ENCODE data around the gene MTX2. TPM values are rescaled to one million over a fixed set of nuclear protein-coding genes. Genes with fewer than 3 reads are reported as not detected.
"Not testable (repeated sequence)": the region's sequence is repeated elsewhere in the genome, so short reads cannot be mapped to it uniquely, and the experiment has no call there.

MTX2 gene
- total RNA-seq, 2 donors from 2014 or later = 14.1 to 14.2 TPM

DNA sequence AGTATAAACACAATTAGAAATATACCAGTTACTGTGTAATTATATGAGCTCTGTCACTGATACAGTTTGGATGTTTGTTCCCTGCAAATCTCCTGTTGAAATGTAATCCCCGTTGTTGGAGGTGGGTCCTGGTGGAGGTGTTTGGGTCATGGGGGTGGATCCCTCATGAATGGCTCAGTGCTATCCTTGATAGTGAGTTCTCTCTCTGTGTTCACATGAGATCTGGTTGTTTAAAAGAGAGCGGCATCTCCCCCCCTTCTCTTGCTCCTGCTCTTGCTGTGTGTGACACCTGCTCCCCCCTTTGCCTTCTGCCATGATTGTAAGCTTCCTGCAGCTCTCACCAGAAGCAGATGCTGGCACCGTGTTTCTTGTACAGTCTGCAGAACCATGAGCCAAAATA, 24.1 kb downstream of the MTX2 start:
- DNase-seq (ENCODE audit: low spot score) (no peak), ATAC-seq (ENCODE audit: insufficient number of reproducible peaks, low FRiP score, low read depth) (no peak)
- H3K4me3 ChIP-seq = no peak overlapping the region
- H3K27me3 ChIP-seq (replicated peaks; ENCODE audit: insufficient read depth) = no peaks in the 10 kb centered on the region
- H3K9me3 ChIP-seq = no peaks in the 10 kb centered on the region
- H3K36me3 ChIP-seq = no peaks in the 10 kb centered on the region
- TF ChIP-seq, protein P1, sequence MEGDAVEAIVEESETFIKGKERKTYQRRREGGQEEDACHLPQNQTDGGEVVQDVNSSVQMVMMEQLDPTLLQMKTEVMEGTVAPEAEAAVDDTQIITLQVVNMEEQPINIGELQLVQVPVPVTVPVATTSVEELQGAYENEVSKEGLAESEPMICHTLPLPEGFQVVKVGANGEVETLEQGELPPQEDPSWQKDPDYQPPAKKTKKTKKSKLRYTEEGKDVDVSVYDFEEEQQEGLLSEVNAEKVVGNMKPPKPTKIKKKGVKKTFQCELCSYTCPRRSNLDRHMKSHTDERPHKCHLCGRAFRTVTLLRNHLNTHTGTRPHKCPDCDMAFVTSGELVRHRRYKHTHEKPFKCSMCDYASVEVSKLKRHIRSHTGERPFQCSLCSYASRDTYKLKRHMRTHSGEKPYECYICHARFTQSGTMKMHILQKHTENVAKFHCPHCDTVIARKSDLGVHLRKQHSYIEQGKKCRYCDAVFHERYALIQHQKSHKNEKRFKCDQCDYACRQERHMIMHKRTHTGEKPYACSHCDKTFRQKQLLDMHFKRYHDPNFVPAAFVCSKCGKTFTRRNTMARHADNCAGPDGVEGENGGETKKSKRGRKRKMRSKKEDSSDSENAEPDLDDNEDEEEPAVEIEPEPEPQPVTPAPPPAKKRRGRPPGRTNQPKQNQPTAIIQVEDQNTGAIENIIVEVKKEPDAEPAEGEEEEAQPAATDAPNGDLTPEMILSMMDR (IDR thresholded peaks at IDR 0.05) = no peak
- peaks cover 0 to 6% of the 10 kb centered on the region in 2 donors for H3K4me1 ChIP-seq (ENCODE audit: control insufficient read depth in 1 of 2, low read depth in 2 of 2)
- no peak overlapping the region for H3K27ac ChIP-seq

GRCh38 chr2:176297067-176297466, 27.8 kb downstream of the MTX2 start:
- Histone ChIP-seq H3K9me3 (no peaks in the 10 kb centered on the region), H3K4me1 (ENCODE audit: control insufficient read depth in 1 of 2, low read depth in 2 of 2) (peaks cover 0 to under 1% of the 10 kb centered on the region in 2 donors), H3K27me3 (replicated peaks; ENCODE audit: insufficient read depth) (no peaks in the 10 kb centered on the region), H3K36me3 (no peaks in the 10 kb centered on the region), H3K27ac (no peak overlapping the region), H3K4me3 (no peak overlapping the region)
- ATAC-seq (ENCODE audit: insufficient number of reproducible peaks, low FRiP score, low read depth) = no peak
- DNase-seq (ENCODE audit: low spot score) = no peak
- TF ChIP-seq, protein P1 (IDR thresholded peaks at IDR 0.05) = no peak

GRCh38 chr2:176297737-176298136, 28.5 kb downstream of the MTX2 start:
- Histone ChIP-seq H3K4me3 (no peak overlapping the region), H3K36me3 (no peaks in the 10 kb centered on the region), H3K4me1 (ENCODE audit: control insufficient read depth in 1 of 2, low read depth in 2 of 2) (no peaks in the 10 kb centered on the region), H3K9me3 (no peaks in the 10 kb centered on the region), H3K27ac (no peak overlapping the region), H3K27me3 (replicated peaks; ENCODE audit: insufficient read depth) (no peaks in the 10 kb centered on the region)
- ATAC-seq (ENCODE audit: insufficient number of reproducible peaks, low FRiP score, low read depth) (no peak), DNase-seq (ENCODE audit: low spot score) (no peak)
- TF ChIP-seq, protein P1 (IDR thresholded peaks at IDR 0.05) = no peak

DNA sequence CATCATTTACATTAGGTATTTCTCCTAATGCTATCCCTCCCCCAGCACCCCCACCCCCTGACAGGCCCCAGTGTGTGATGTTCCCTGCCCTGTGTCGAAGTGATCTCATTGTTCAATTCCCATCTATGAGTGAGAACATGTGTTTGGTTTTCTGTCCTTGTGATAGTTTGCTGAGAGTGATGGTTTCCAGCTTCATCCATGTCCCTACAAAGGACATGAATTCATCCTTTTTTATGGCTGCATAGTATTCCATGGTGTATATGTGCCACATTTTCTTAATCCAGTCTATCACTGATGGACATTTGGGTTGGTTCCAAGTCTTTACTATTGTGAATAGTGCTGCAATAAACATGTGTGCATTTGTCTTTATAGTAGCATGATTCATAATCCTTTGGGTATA, 36.8 kb downstream of the MTX2 start:
- not testable (repeated sequence) for H3K36me3 ChIP-seq; H3K27ac ChIP-seq; H3K4me1 ChIP-seq (ENCODE audit: control insufficient read depth in 1 of 2, low read depth in 2 of 2); H3K4me3 ChIP-seq; DNase-seq (ENCODE audit: low spot score); H3K27me3 ChIP-seq (replicated peaks; ENCODE audit: insufficient read depth); ATAC-seq (ENCODE audit: insufficient number of reproducible peaks, low FRiP score, low read depth); H3K9me3 ChIP-seq

- H3K4me3 ChIP-seq = no peak overlapping the region
- DNase-seq (ENCODE audit: low spot score) (no peak), ATAC-seq (ENCODE audit: insufficient number of reproducible peaks, low FRiP score, low read depth) (no peak)
- TF ChIP-seq, protein P1 (IDR thresholded peaks at IDR 0.05) = no peak
- no peaks in the 10 kb centered on the region for H3K36me3 ChIP-seq
- no peak overlapping the region for H3K27ac ChIP-seq
- no peaks in the 10 kb centered on the region for H3K27me3 ChIP-seq (replicated peaks; ENCODE audit: insufficient read depth)
- H3K9me3 ChIP-seq = no peaks in the 10 kb centered on the region
- H3K4me1 ChIP-seq (ENCODE audit: control insufficient read depth in 1 of 2, low read depth in 2 of 2) = peaks cover 0 to 5% of the 10 kb centered on the region in 2 donors
Measured at GRCh38 chr2:176317199-176317598, 48.0 kb downstream of the MTX2 start.

GRCh38 chr2:176317623-176318065, 48.4 kb downstream of the MTX2 start:
- no peak for ATAC-seq (ENCODE audit: insufficient number of reproducible peaks, low FRiP score, low read depth)
- Histone ChIP-seq H3K9me3 (no peaks in the 10 kb centered on the region), H3K27me3 (replicated peaks; ENCODE audit: insufficient read depth) (no peaks in the 10 kb centered on the region), H3K4me1 (ENCODE audit: control insufficient read depth in 1 of 2, low read depth in 2 of 2) (peaks cover 0 to 5% of the 10 kb centered on the region in 2 donors), H3K27ac (no peak overlapping the region), H3K36me3 (no peaks in the 10 kb centered on the region), H3K4me3 (no peak overlapping the region)
- TF ChIP-seq, protein P1 (IDR thresholded peaks at IDR 0.05) = no peak
- no peak for DNase-seq (ENCODE audit: low spot score)
